Transverse colon (tissue), 4 donors: ENCODE results near the gene FBXL15.

Source experiments
- EP300 ChIP-seq: sonication (generic); formaldehyde crosslinking; IDR thresholded peaks from one replicate; pipeline ENCODE4 v1.6.1; 2017; ENCODE audit warnings: antibody characterized with exemption, low read depth
- POLR2A ChIP-seq: fragments of 450-650 bp; IDR thresholded peaks from one replicate; pipeline ENCODE4 v1.6.1; 2016; ENCODE audit warnings: antibody characterized with exemption, mild to moderate bottlenecking, moderate library complexity
- POLR2AphosphoS5 ChIP-seq, 3 donors: sonication (generic); formaldehyde crosslinking; IDR thresholded peaks; one replicate each; pipeline ENCODE4 v1.6.1; 2016; ENCODE audit warnings: antibody characterized with exemption in 3 of 3
- TF ChIP-seq, protein P1 (sequence below), 5 experiments: fragments of 200-600 bp in 3 of 5; fragments of 450-650 bp in 2 of 5; sonication (generic) in 3 of 5; IDR thresholded peaks; 1 replicate in 2 of 5; 2 replicates in 3 of 5; pipeline ENCODE4 v1.5.1; 2016 to 2017; ENCODE audit warnings: antibody characterized with exemption in 5 of 5, inconsistent platforms in 3 of 5, mild to moderate bottlenecking in 2 of 5, moderate library complexity in 1 of 5

- TF ChIP-seq, protein P1, sequence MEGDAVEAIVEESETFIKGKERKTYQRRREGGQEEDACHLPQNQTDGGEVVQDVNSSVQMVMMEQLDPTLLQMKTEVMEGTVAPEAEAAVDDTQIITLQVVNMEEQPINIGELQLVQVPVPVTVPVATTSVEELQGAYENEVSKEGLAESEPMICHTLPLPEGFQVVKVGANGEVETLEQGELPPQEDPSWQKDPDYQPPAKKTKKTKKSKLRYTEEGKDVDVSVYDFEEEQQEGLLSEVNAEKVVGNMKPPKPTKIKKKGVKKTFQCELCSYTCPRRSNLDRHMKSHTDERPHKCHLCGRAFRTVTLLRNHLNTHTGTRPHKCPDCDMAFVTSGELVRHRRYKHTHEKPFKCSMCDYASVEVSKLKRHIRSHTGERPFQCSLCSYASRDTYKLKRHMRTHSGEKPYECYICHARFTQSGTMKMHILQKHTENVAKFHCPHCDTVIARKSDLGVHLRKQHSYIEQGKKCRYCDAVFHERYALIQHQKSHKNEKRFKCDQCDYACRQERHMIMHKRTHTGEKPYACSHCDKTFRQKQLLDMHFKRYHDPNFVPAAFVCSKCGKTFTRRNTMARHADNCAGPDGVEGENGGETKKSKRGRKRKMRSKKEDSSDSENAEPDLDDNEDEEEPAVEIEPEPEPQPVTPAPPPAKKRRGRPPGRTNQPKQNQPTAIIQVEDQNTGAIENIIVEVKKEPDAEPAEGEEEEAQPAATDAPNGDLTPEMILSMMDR (IDR thresholded peaks at IDR 0.05): no peak
- TF ChIP-seq EP300 (no peak), POLR2AphosphoS5 (IDR thresholded peaks at IDR 0.05) (no peak), POLR2A (no peak)
These were observed 3.5 kb downstream of the FBXL15 start for GRCh38 chr10:102424145-102424544.
